Endothelial cell of umbilical vein (primary cell): ENCODE results near the gene PRRC2B. TPM values are rescaled to one million over a fixed set of nuclear protein-coding genes. Genes with fewer than 3 reads are reported as not detected.

Experiments used
- BruUV-seq: library from RNA; stranded (reverse); fragments of 400-500 nt; replicated peaks from 2 replicates; lab custom pipeline; 2021; lab: Mats Ljungman, UMichigan
- CTCF ChIA-PET: fragments of 300-600, 350-600 bp; sonication (Branson Sonifier 250); formaldehyde crosslinking; loops from one replicate; lab custom pipeline; 2021; ENCODE audit warnings: antibody characterized with exemption, inconsistent platforms; lab: Charles Lee
- POLR2A ChIA-PET: fragments of 300-600, 350-600 bp; sonication (Branson Sonifier 250); formaldehyde crosslinking; loops from one replicate; lab custom pipeline; 2021; ENCODE audit warnings: antibody characterized with exemption, inconsistent platforms; lab: Charles Lee
- DNase-seq: peaks from one replicate; pipeline ENCODE4 v3.0.0-alpha.2; 2011; ENCODE audit warnings: low read depth, low spot score
- FAIRE-seq: peaks from 2 replicates; lab custom pipeline; 2011; peaks lifted over from hg19 to GRCh38; lab: Jason Lieb, UNC
- H2AFZ ChIP-seq: 2 replicates; pipeline ENCODE4 v1.6.0; 2012; ENCODE audit warnings: low read depth, low read length, control low read depth, inconsistent platforms
- H3K27ac ChIP-seq: 2 replicates; pipeline ENCODE4 v1.5.1; 2011; ENCODE audit warnings: low read depth, mild to moderate bottlenecking, control low read depth, low read length, moderate library complexity; ENCODE audit not compliant: insufficient read depth
- H3K27me3 ChIP-seq, 2 experiments: 2 replicates each; pipeline versions ENCODE4 v1.6.0 to v1.6.1; 2011; ENCODE audit warnings: low read length in 2 of 2, mixed read lengths in 1 of 2; ENCODE audit not compliant: control insufficient read depth in 2 of 2, insufficient read depth in 2 of 2
- H3K36me3 ChIP-seq, 2 experiments: 2 replicates in 1 of 2; 3 replicates in 1 of 2; pipeline ENCODE4 v1.5.1; 2011; ENCODE audit warnings: low read length in 2 of 2, mild to moderate bottlenecking in 1 of 2, moderate library complexity in 1 of 2; ENCODE audit not compliant: control insufficient read depth in 2 of 2, insufficient read depth in 2 of 2; ENCODE audit errors: extremely low read depth in 1 of 2
- H3K4me1 ChIP-seq: 3 replicates; pipeline ENCODE4 v1.5.1; 2011; ENCODE audit warnings: mild to moderate bottlenecking, low read length; ENCODE audit not compliant: control insufficient read depth, insufficient read depth; ENCODE audit errors: extremely low read depth
- H3K4me2 ChIP-seq: 2 replicates; pipeline ENCODE4 v1.6.1; 2011; ENCODE audit warnings: low read length, control low read depth, mixed read lengths; ENCODE audit not compliant: insufficient read depth
- H3K4me3 ChIP-seq, 3 experiments: fragments of 200-600 bp in 1 of 3; sonication (generic), shearing (Covaris generic) in 1 of 3; replicated peaks in 1 of 3; 2 replicates each; pipeline ENCODE4 v1.5.1; 2011 to 2016; ENCODE audit warnings: control low read depth in 3 of 3, low read length in 3 of 3, mild to moderate bottlenecking in 2 of 3, inconsistent platforms in 1 of 3, low read depth in 1 of 3, moderate library complexity in 1 of 3; ENCODE audit not compliant: insufficient read depth in 1 of 3
- H3K79me2 ChIP-seq: 2 replicates; pipeline ENCODE4 v1.6.0; 2012; ENCODE audit warnings: low read length, inconsistent platforms; ENCODE audit not compliant: control insufficient read depth, insufficient read depth
- H3K9ac ChIP-seq: replicated peaks from 2 replicates; pipeline ENCODE3; 2011; ENCODE audit warnings: low read length, control low read depth; ENCODE audit not compliant: insufficient read depth; ENCODE audit errors: extremely low read depth
- H3K9me1 ChIP-seq: replicated peaks from 3 replicates; pipeline ENCODE4 v1.6.0; 2011; ENCODE audit warnings: mild to moderate bottlenecking, low read length; ENCODE audit not compliant: control insufficient read depth, insufficient read depth; ENCODE audit errors: extremely low read depth
- H3K9me3 ChIP-seq: replicated peaks from 2 replicates; pipeline ENCODE4 v1.5.1; 2012; ENCODE audit warnings: low read length, inconsistent platforms; ENCODE audit not compliant: control insufficient read depth, insufficient read depth
- H4K20me1 ChIP-seq: replicated peaks from 2 replicates; pipeline ENCODE3; 2011; ENCODE audit warnings: mild to moderate bottlenecking, low read length; ENCODE audit not compliant: control insufficient read depth, insufficient read depth; ENCODE audit errors: extremely low read depth
- EZH2 ChIP-seq: IDR thresholded peaks from 2 replicates; pipeline ENCODE4 v1.6.1; 2012; ENCODE audit warnings: borderline replicate concordance, low read depth, mild to moderate bottlenecking, moderate library complexity, low read length, inconsistent platforms; ENCODE audit not compliant: severe bottlenecking
- FOS ChIP-seq: IDR thresholded peaks from 2 replicates; pipeline ENCODE4 v1.6.1; 2011; ENCODE audit warnings: mild to moderate bottlenecking, low read length, moderate library complexity, borderline replicate concordance; ENCODE audit not compliant: insufficient read depth
- GATA2 ChIP-seq: IDR thresholded peaks from 2 replicates; pipeline ENCODE4 v1.7.0; 2011; ENCODE audit warnings: low read depth, mild to moderate bottlenecking, moderate library complexity, mixed read lengths, low read length; ENCODE audit not compliant: insufficient read length, insufficient read depth
- JUN ChIP-seq: IDR thresholded peaks from 2 replicates; pipeline ENCODE4 v1.6.1; 2011; ENCODE audit warnings: borderline replicate concordance, low read depth; ENCODE audit not compliant: insufficient read length, insufficient read depth
- MYC ChIP-seq: IDR thresholded peaks from one replicate; pipeline ENCODE4 v1.6.1; 2011; ENCODE audit warnings: mild to moderate bottlenecking, low read depth, low read length
- POLR2A ChIP-seq: IDR thresholded peaks from 2 replicates; pipeline ENCODE4 v1.6.1; 2012; ENCODE audit warnings: low read depth, mild to moderate bottlenecking, control low read depth, low read length
- POLR2AphosphoS5 ChIP-seq: IDR thresholded peaks from 2 replicates; pipeline ENCODE4 v1.6.1; 2012; ENCODE audit warnings: low read depth, mild to moderate bottlenecking, control low read depth, low read length, moderate library complexity; ENCODE audit not compliant: insufficient read depth
- dilution Hi-C: fragments of 300-500 bp; cut with MboI; formaldehyde crosslinking; loops from one replicate; pipeline ENCODE4 v1.15.0; 2019; ENCODE audit warnings: low sequenced_read_pairs; ENCODE audit not compliant: extremely low pct_ligation_motif_present
- intact Hi-C: fragments of 100-400 bp; cut with micrococcal nuclease; formaldehyde crosslinking; loops from one replicate; pipeline ENCODE4 v1.10.0; 2022
- polyA plus RNA-seq, 4 experiments: library from polyadenylated mRNA; depleted of rRNA in 3 of 4; stranded (reverse) in 3 of 4; unstranded in 1 of 4; fragments of >200 nt; gene quantifications; 2 replicates each; pipeline versions ENCODE4 v1.2.1 to v1.2.3, GENCODE V29; 2011 to 2012; ENCODE audit warnings: missing spikeins in 1 of 4
- total RNA-seq: library from RNA; stranded (reverse); gene quantifications from 2 replicates; pipeline ENCODE4 v1.2.3, GENCODE V29; 2021
- TF ChIP-seq, protein P1 (sequence below), 2 donors: IDR thresholded peaks; 1 replicate in 1 of 2; 2 replicates in 1 of 2; pipeline ENCODE4 v1.5.1; 2011; ENCODE audit warnings: low read length in 2 of 2, mild to moderate bottlenecking in 2 of 2, moderate library complexity in 2 of 2, control low read depth in 1 of 2, inconsistent platforms in 1 of 2, low read depth in 1 of 2; ENCODE audit not compliant: insufficient read depth in 1 of 2; ENCODE audit errors: extremely low read depth in 1 of 2
- TF ChIP-seq, protein P2 (sequence below): IDR thresholded peaks from 2 replicates; pipeline ENCODE4 v1.6.1; 2011; ENCODE audit not compliant: insufficient read depth, insufficient read length

The PRRC2B gene
- total and polyA plus RNA-seq, 2 donors (not counting 3 experiments of a cell fraction or from before 2014, with no cell fraction given) = 35.6 to 256 TPM

DNA sequence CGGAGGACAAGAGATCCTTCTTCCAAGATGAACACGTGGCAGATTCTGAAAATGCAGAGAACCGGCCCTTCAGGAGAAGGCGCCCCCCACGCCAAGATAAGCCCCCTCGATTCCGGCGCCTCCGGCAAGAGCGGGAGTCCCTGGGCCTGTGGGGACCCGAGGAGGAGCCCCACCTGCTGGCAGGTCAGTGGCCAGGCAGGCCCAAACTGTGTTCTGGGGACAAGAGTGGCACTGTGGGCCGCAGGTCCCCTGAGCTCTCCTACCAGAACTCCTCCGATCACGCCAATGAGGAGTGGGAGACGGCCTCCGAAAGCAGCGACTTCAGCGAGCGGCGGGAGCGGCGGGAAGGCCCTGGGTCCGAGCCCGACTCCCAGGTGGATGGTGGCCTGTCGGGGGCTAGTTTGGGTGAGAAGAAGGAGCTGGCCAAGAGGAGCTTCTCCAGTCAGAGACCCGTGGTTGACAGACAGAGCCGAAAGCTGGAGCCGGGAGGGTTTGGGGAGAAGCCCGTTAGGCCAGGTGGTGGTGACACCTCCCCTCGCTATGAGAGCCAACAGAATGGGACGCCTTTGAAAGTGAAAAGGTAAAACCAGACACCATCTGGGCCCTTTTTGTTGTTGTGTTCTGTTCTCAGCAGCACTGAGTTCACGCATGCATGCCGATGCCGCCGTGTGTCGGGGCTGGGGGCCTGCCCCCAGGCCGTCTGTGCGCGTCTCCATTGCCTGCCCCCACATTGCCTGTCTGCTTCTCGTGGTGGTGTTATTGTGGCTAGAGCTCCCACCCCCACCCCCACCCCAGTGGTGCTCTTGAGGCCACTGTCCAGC lies 82.3 kb downstream of the PRRC2B start:
- CTCF ChIA-PET = interaction anchor here (0.5 to 5.7 kb wide), 2 partner anchors 109 to 126 kb away, joined by 3 to 35 read pairs; no protein-coding TSS in a partner anchor
- no peaks in the 10 kb centered on the region for H3K4me1 ChIP-seq
- no peak overlapping the region for H3K4me2 ChIP-seq
- no peak for TF ChIP-seq EZH2
- TF ChIP-seq, protein P1, sequence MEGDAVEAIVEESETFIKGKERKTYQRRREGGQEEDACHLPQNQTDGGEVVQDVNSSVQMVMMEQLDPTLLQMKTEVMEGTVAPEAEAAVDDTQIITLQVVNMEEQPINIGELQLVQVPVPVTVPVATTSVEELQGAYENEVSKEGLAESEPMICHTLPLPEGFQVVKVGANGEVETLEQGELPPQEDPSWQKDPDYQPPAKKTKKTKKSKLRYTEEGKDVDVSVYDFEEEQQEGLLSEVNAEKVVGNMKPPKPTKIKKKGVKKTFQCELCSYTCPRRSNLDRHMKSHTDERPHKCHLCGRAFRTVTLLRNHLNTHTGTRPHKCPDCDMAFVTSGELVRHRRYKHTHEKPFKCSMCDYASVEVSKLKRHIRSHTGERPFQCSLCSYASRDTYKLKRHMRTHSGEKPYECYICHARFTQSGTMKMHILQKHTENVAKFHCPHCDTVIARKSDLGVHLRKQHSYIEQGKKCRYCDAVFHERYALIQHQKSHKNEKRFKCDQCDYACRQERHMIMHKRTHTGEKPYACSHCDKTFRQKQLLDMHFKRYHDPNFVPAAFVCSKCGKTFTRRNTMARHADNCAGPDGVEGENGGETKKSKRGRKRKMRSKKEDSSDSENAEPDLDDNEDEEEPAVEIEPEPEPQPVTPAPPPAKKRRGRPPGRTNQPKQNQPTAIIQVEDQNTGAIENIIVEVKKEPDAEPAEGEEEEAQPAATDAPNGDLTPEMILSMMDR (IDR thresholded peaks at IDR 0.05; ENCODE audit: extremely low read depth in 1 of 2, insufficient read depth in 1 of 2, low read depth in 1 of 2, low read length in 2 of 2) = peak; percentile 11 to 47
- peaks cover 35 to 67% of the 10 kb centered on the region in 2 experiments for H3K36me3 ChIP-seq
- H4K20me1 ChIP-seq = peaks cover 4% of the 10 kb centered on the region
- POLR2A ChIA-PET = no interaction called here
- H3K79me2 ChIP-seq = peaks cover 27% of the 10 kb centered on the region
- dilution Hi-C loops = no loop called here
- FAIRE-seq (no peak), DNase-seq (no peak)
- H3K27me3 ChIP-seq = no peaks in the 10 kb centered on the region
- H3K9ac ChIP-seq = no peak overlapping the region
- no TSS peak for BruUV-seq
- H3K27ac ChIP-seq = no peak overlapping the region
- intact Hi-C loops = loop anchor here (5.0 kb wide), 1 partner anchor 109 kb away; no protein-coding TSS in a partner anchor
- no peaks in the 10 kb centered on the region for H3K9me3 ChIP-seq
- no peak overlapping the region for H3K4me3 ChIP-seq
- no peaks in the 10 kb centered on the region for H3K9me1 ChIP-seq
- H2AFZ ChIP-seq = no peak overlapping the region

DNA sequence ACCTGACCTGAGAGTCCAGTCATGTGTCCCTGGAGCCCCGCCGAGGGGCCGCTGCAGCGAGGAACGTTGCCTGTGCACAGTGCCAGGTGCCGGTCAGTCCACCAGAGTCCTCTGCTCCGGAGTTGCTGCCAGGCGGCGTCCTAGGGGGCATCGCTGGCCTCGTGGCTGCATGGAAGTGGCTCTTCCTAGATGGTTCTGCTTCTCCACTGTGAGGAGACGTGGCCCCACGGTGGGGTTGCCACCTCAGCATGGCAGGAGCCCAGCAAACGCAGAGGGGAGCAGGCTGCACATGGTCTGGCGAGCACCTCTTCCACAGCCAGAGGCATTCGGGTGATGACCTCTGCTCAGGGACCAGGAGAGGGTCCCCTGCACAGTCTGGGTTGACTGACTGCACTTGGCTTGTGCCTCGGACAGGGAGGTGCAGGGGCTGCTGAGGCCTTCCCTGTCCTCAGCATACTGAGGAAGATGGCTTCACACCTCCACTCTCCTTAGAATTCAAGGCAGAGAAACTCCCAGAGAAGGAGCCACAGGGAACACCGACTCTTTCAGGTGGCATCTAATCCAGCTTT lies 83.0 kb downstream of the PRRC2B start:
- CTCF ChIA-PET = interaction anchor here (0.5 to 5.7 kb wide), 2 partner anchors 109 to 127 kb away, joined by 3 to 35 read pairs; no protein-coding TSS in a partner anchor

More for the DNA sequence above, 83.0 kb downstream of the PRRC2B start:
- H3K79me2 ChIP-seq = peaks cover 21% of the 10 kb centered on the region
- POLR2A ChIA-PET = no interaction called here
- H3K9me1 ChIP-seq = no peaks in the 10 kb centered on the region
- H3K4me2 ChIP-seq = no peak overlapping the region
- H3K27me3 ChIP-seq = no peaks in the 10 kb centered on the region
- H3K9me3 ChIP-seq = no peaks in the 10 kb centered on the region
- no peak overlapping the region for H2AFZ ChIP-seq
- H3K4me3 ChIP-seq = no peak overlapping the region
- no peak for FAIRE-seq
- H3K27ac ChIP-seq = no peak overlapping the region
- no peaks in the 10 kb centered on the region for H3K4me1 ChIP-seq
- peaks cover 4% of the 10 kb centered on the region for H4K20me1 ChIP-seq
- H3K36me3 ChIP-seq = peaks cover 38 to 67% of the 10 kb centered on the region in 2 experiments
- BruUV-seq = no TSS peak
- intact Hi-C loops (loop anchor here (5.0 kb wide), 1 partner anchor 110 kb away; no protein-coding TSS in a partner anchor), dilution Hi-C loops (no loop called here)
- TF ChIP-seq, protein P1 (IDR thresholded peaks at IDR 0.05; ENCODE audit: extremely low read depth in 1 of 2, insufficient read depth in 1 of 2, low read depth in 1 of 2, low read length in 2 of 2) = no peak
- TF ChIP-seq POLR2AphosphoS5 = no peak
- TF ChIP-seq, protein P2, sequence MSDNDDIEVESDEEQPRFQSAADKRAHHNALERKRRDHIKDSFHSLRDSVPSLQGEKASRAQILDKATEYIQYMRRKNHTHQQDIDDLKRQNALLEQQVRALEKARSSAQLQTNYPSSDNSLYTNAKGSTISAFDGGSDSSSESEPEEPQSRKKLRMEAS = no peak
- no peak for TF ChIP-seq EZH2
- no peak for TF ChIP-seq MYC
- no peak for TF ChIP-seq JUN
- no peak for TF ChIP-seq GATA2
- TF ChIP-seq POLR2A = no peak
- TF ChIP-seq FOS = no peak
- no peak overlapping the region for H3K9ac ChIP-seq
- no peak for DNase-seq
